OCI-LY3 (cell line): Measurements from ENCODE around the gene SYNPO.

ENCODE experiments used
- H2AFZ ChIP-seq: fragments of 200-600, 300-600 bp; shearing (Covaris generic); 2 replicates; pipeline ENCODE4 v1.6.0; 2014; ENCODE audit warnings: antibody characterized with exemption, low read depth, low read length
- H3K27ac ChIP-seq: fragments of 200-600, 300-600 bp; sonication (generic); 2 replicates; pipeline ENCODE4 v1.5.1; 2014; ENCODE audit warnings: mild to moderate bottlenecking, low read length, moderate library complexity, mixed read lengths
- H3K27me3 ChIP-seq: fragments of 200-600, 300-600 bp; sonication (generic); 2 replicates; pipeline ENCODE4 v1.6.1; 2014; ENCODE audit warnings: low read depth, low read length, mixed read lengths
- H3K36me3 ChIP-seq: fragments of 200-600, 300-600 bp; sonication (generic); replicated peaks from 2 replicates; pipeline ENCODE3; 2014; ENCODE audit warnings: low read depth, low read length, mixed read lengths
- H3K4me1 ChIP-seq: fragments of 300-600, 200-600 bp; sonication (generic); 2 replicates; pipeline ENCODE4 v1.6.1; 2014; ENCODE audit warnings: low read length, mixed read lengths
- H3K4me2 ChIP-seq: fragments of 200-600, 300-600 bp; sonication (generic); 2 replicates; pipeline ENCODE4 v1.6.1; 2014; ENCODE audit warnings: low read length, mixed read lengths
- H3K4me3 ChIP-seq: fragments of 300-600, 200-600 bp; sonication (generic); 2 replicates; pipeline ENCODE4 v1.5.1; 2014; ENCODE audit warnings: antibody characterized with exemption, mild to moderate bottlenecking, low read length, moderate library complexity
- H3K79me2 ChIP-seq: fragments of 300-600, 200-600 bp; shearing (Covaris generic); 2 replicates; pipeline ENCODE4 v1.6.1; 2014; ENCODE audit warnings: mild to moderate bottlenecking, low read length, mixed read lengths
- H3K9ac ChIP-seq: fragments of 300-600, 200-600 bp; shearing (Covaris generic); 2 replicates; pipeline ENCODE4 v1.6.0; 2014; ENCODE audit warnings: mild to moderate bottlenecking, low read length, moderate library complexity
- H3K9me3 ChIP-seq: fragments of 200-600, 300-600 bp; shearing (Covaris generic); 2 replicates; pipeline ENCODE4 v1.6.1; 2014; ENCODE audit warnings: low read length, mixed read lengths; ENCODE audit not compliant: insufficient read depth
- H4K20me1 ChIP-seq: fragments of 200-600, 300-600 bp; sonication (generic); 2 replicates; pipeline ENCODE4 v1.6.1; 2016; ENCODE audit warnings: low read length, mixed read lengths; ENCODE audit not compliant: insufficient read depth
- CTCF ChIP-seq: fragments of 200-600, 300-600 bp; sonication (generic); IDR thresholded peaks from 2 replicates; pipeline ENCODE4 v1.5.1; 2014; ENCODE audit warnings: antibody characterized with exemption, low read length, low read depth
- EZH2phosphoT487 ChIP-seq: fragments of 200-600 bp; shearing (Covaris generic); IDR thresholded peaks from 2 replicates; pipeline ENCODE4 v1.6.1; 2018; ENCODE audit warnings: antibody characterized with exemption, mixed run types, low read depth

The SYNPO gene

DNA sequence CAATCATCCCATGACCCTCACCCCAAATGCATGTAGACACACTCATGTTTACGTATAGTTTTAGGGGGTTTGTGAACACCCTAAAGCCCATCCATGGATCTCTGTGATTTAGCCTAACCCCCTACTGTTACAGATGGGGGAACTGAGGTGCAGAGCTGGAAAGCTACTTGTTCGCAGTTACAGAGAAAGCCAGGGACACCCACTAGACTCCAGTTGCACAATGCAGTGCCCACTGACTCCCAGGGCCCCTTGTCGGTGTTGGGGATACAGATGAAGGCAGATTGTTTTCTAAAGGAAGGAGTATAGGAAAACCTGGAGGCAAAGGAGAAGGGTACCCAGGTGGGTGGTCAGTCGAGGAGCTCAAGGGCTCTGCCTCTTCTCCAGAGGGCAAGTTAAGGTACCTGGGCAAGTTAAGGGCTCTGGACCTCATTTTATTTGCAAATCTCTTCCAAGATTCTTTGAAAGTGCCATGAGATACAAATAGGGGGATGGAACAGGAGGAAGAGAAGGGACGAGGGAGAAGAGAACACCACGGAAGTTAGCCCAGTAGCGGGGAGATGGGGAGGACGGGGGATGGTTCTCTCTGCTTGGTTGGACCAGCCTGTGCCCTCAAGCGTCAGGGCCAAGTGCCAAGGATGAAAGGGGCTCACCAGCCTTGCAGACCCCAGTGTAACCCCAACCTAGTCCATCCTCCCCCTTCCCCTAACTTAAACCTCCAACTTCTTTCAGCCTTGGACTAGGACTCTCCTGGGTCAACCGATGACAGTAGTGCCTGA is 21.5 kb downstream of the SYNPO start:
- peaks cover 3% of the 10 kb centered on the region; the same call in 1 of the 2 replicates for H3K4me1 ChIP-seq
- H2AFZ ChIP-seq: no peak overlapping the region
- no peak overlapping the region for H3K9ac ChIP-seq
- H3K79me2 ChIP-seq: no peaks in the 10 kb centered on the region
- H3K9me3 ChIP-seq: no peaks in the 10 kb centered on the region
- H3K36me3 ChIP-seq: no peaks in the 10 kb centered on the region
- H3K27me3 ChIP-seq: peaks cover 4% of the 10 kb centered on the region
- no peak overlapping the region for H3K27ac ChIP-seq
- H3K4me2 ChIP-seq: no peak overlapping the region
- no peak overlapping the region for H3K4me3 ChIP-seq
- TF ChIP-seq EZH2phosphoT487 (no peak), CTCF (no peak)
- H4K20me1 ChIP-seq: no peaks in the 10 kb centered on the region

GRCh38 chr5:150662731-150663516 is 22.5 kb downstream of the SYNPO start:
- H3K79me2 ChIP-seq: no peaks in the 10 kb centered on the region
- no peaks in the 10 kb centered on the region for H3K4me1 ChIP-seq
- no peak overlapping the region for H3K27ac ChIP-seq
- TF ChIP-seq EZH2phosphoT487 (no peak), CTCF (no peak)
- no peak overlapping the region for H3K4me3 ChIP-seq
- no peak overlapping the region for H2AFZ ChIP-seq
- no peaks in the 10 kb centered on the region for H4K20me1 ChIP-seq
- no peak overlapping the region for H3K9ac ChIP-seq
- peaks cover 4% of the 10 kb centered on the region for H3K27me3 ChIP-seq
- H3K9me3 ChIP-seq: no peaks in the 10 kb centered on the region
- no peak overlapping the region for H3K4me2 ChIP-seq
- no peaks in the 10 kb centered on the region for H3K36me3 ChIP-seq

DNA sequence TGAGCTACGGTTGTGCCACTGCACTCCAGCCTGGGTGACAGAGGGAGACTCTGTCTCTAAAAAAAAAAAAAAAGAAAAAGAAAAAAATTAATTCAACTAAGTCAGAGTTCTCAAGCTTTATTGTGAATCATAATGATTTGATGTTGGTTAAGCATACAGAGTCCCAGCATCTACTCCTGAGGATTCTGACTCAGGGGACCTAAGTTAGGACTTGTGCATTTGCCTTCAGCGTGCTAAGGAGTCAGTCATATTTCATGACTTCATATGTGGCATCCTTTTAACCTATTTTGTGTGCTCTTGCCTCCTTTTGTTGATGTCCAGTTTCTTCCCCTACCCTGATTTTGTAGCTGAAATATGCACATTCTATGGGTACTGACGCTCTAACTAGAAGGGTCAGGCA is 23.5 kb downstream of the SYNPO start:
- TF ChIP-seq CTCF (no peak), EZH2phosphoT487 (no peak)
- Histone ChIP-seq H3K4me2 (no peak overlapping the region), H2AFZ (no peak overlapping the region), H3K36me3 (no peaks in the 10 kb centered on the region), H3K79me2 (no peaks in the 10 kb centered on the region), H4K20me1 (no peaks in the 10 kb centered on the region), H3K27me3 (peaks cover 4% of the 10 kb centered on the region), H3K4me3 (no peak overlapping the region), H3K9ac (no peak overlapping the region), H3K4me1 (no peaks in the 10 kb centered on the region), H3K27ac (no peak overlapping the region), H3K9me3 (no peaks in the 10 kb centered on the region)

DNA sequence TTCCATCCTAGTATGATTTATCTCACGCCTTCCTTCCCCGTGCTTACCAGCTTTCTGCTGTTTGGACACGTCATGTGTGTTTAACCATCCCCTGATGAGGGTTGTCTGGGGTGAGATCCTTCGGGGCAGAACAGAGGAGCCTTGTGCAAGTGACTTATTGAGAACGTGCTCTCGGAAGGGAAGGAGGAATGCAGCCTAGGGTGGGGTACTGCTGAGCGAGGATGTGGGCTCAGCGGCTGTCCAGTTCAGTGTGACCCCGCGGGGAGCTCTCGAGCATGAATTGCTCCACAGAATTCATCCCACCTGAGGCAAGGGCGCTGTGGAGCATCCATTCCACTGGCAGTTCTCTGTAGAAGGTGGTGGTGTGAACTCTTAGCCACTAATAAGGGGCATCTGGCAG is 24.6 kb downstream of the SYNPO start:
- Histone ChIP-seq H3K4me1 (no peaks in the 10 kb centered on the region), H3K4me3 (no peak overlapping the region), H2AFZ (no peak overlapping the region), H3K9me3 (no peaks in the 10 kb centered on the region), H3K36me3 (no peaks in the 10 kb centered on the region), H3K27me3 (peaks cover 4% of the 10 kb centered on the region), H3K9ac (no peak overlapping the region), H4K20me1 (no peaks in the 10 kb centered on the region), H3K4me2 (no peak overlapping the region), H3K27ac (no peak overlapping the region), H3K79me2 (no peaks in the 10 kb centered on the region)
- TF ChIP-seq CTCF (no peak), EZH2phosphoT487 (no peak)
